ENCODE results near the gene THPO. TPM values are rescaled to one million over a fixed set of nuclear protein-coding genes. Genes with fewer than 3 reads are reported as not detected.

The THPO gene
- polyA plus RNA-seq, 1 experiment = 0.36 TPM

- DNase-seq (ENCODE audit: low read depth) = no peak
- Histone ChIP-seq H3K4me3 (ENCODE audit: low read depth, low read length) (no peak overlapping the region), H3K27me3 (ENCODE audit: control insufficient read depth, insufficient read depth, low read length) (no peaks in the 10 kb centered on the region; the same call in 1 of the 2 replicates), H3K36me3 (ENCODE audit: control insufficient read depth, insufficient read depth, low read length) (peaks cover 4% of the 10 kb centered on the region; the same call in 1 of the 2 replicates)
- TF ChIP-seq CTCF (IDR thresholded peaks at IDR 0.05; ENCODE audit: insufficient read depth, low read depth, low read length) = no peak
- ChIA-PET POLR2A (interaction anchor here (1.2 kb wide), 1 partner anchor 8 kb away, joined by 3 read pairs; no protein-coding TSS in a partner anchor), CTCF (interaction anchor here (0.9 to 10.3 kb wide), 33 partner anchors 8 to 475 kb away, joined by 3 to 195 read pairs (median 5); partner anchors contain the start of gene FAM131A)
Observed at GRCh38 chr3:184372296-184372821, 5.6 kb downstream of the THPO start.

- DNase-seq (ENCODE audit: low read depth) = peak; percentile 36
- Histone ChIP-seq H3K27me3 (ENCODE audit: control insufficient read depth, insufficient read depth, low read length) (no peaks in the 10 kb centered on the region; the same call in 1 of the 2 replicates), H3K4me3 (ENCODE audit: low read depth, low read length) (no peak overlapping the region), H3K36me3 (ENCODE audit: control insufficient read depth, insufficient read depth, low read length) (peaks cover 4% of the 10 kb centered on the region; the same call in 1 of the 2 replicates)
- TF ChIP-seq CTCF (IDR thresholded peaks at IDR 0.05; ENCODE audit: insufficient read depth, low read depth, low read length) = peak; percentile 99
- ChIA-PET CTCF (interaction anchor here (0.6 to 10.3 kb wide), 44 partner anchors 8 to 474 kb away, joined by 3 to 195 read pairs (median 4); partner anchors contain the start of genes CLCN2, FAM131A and POLR2H), POLR2A (interaction anchor here (1.1 to 1.2 kb wide), 2 partner anchors 9 to 28 kb away, joined by 3 to 8 read pairs; no protein-coding TSS in a partner anchor)
Observed at GRCh38 chr3:184371570-184372018, 6.4 kb downstream of the THPO start.

GRCh38 chr3:184368586-184369183 lies 9.3 kb downstream of the THPO start:
- peaks cover 4% of the 10 kb centered on the region; the same call in 1 of the 2 replicates for H3K36me3 ChIP-seq (ENCODE audit: control insufficient read depth, insufficient read depth, low read length)
- ChIA-PET POLR2A (interaction anchor here (0.6 kb wide), 1 partner anchor 381 kb away, joined by 3 read pairs; no protein-coding TSS in a partner anchor), CTCF (interaction anchor here (0.7 to 10.3 kb wide), 8 partner anchors 11 to 173 kb away, joined by 3 to 195 read pairs (median 3); partner anchors contain the start of gene CHRD)
- no peaks in the 10 kb centered on the region for H3K27me3 ChIP-seq (ENCODE audit: control insufficient read depth, insufficient read depth, low read length)
- no peak overlapping the region for H3K4me3 ChIP-seq (ENCODE audit: low read depth, low read length)
- peak; percentile 46 for DNase-seq (ENCODE audit: low read depth)
- TF ChIP-seq CTCF (IDR thresholded peaks at IDR 0.05; ENCODE audit: insufficient read depth, low read depth, low read length) = no peak

- H3K27me3 ChIP-seq (ENCODE audit: control insufficient read depth, insufficient read depth, low read length) = no peaks in the 10 kb centered on the region
- ChIA-PET CTCF (interaction anchor here (0.7 to 10.3 kb wide), 5 partner anchors 14 to 174 kb away, joined by 3 to 195 read pairs (median 5); no protein-coding TSS in a partner anchor), POLR2A (no interaction called here)
Observed at GRCh38 chr3:184368116-184368515, 9.9 kb downstream of the THPO start.

More at GRCh38 chr3:184368116-184368515, 9.9 kb downstream of the THPO start:
- no peak for TF ChIP-seq CTCF (IDR thresholded peaks at IDR 0.05; ENCODE audit: insufficient read depth, low read depth, low read length)
- peaks cover 4% of the 10 kb centered on the region; the same call in 1 of the 2 replicates for H3K36me3 ChIP-seq (ENCODE audit: control insufficient read depth, insufficient read depth, low read length)
- DNase-seq (ENCODE audit: low read depth) = no peak
- H3K4me3 ChIP-seq (ENCODE audit: low read depth, low read length) = no peak overlapping the region
